ENCODE measurements around the gene STYK1. TPM values are rescaled to one million over a fixed set of nuclear protein-coding genes. Genes with fewer than 3 reads are reported as not detected.

STYK1 gene
- total and polyA plus RNA-seq, 10 of the 15 experiments (the other 5 are each of a cell fraction or from before 2014, with no cell fraction given), result 0.62 to 1.2 (median 0.82) TPM; not detected in 1

DNA sequence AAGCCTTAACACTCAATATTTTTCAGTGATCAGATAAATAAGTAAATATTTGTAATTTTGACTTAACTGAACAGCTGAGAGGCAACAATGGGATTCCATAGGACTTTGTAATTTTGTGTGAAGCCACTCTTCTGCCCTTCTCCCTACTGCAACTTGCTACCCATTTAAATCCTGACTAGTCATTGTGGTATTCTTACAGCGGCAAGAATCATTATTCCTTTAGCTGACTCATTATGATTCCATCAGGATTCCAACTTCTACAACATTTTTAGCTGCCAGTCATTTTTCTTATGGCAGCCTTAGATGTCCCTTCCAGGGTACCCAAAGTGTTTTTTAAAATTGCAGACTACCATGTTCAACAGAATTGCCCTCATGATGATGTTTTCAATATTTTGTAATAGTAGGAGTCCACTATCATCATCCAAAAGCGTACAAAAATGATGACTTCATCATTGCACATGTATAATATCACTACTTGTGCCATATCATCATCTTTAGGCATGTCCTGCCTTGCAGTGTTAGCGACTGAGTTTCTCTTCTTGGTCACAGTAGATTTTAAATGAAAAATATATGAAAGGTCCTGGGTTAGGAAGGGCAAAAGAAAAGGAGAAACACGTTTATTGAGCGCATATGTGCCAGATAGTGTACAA is 55.4 kb downstream of the STYK1 start (continued):
- TF ChIP-seq, protein P1, sequence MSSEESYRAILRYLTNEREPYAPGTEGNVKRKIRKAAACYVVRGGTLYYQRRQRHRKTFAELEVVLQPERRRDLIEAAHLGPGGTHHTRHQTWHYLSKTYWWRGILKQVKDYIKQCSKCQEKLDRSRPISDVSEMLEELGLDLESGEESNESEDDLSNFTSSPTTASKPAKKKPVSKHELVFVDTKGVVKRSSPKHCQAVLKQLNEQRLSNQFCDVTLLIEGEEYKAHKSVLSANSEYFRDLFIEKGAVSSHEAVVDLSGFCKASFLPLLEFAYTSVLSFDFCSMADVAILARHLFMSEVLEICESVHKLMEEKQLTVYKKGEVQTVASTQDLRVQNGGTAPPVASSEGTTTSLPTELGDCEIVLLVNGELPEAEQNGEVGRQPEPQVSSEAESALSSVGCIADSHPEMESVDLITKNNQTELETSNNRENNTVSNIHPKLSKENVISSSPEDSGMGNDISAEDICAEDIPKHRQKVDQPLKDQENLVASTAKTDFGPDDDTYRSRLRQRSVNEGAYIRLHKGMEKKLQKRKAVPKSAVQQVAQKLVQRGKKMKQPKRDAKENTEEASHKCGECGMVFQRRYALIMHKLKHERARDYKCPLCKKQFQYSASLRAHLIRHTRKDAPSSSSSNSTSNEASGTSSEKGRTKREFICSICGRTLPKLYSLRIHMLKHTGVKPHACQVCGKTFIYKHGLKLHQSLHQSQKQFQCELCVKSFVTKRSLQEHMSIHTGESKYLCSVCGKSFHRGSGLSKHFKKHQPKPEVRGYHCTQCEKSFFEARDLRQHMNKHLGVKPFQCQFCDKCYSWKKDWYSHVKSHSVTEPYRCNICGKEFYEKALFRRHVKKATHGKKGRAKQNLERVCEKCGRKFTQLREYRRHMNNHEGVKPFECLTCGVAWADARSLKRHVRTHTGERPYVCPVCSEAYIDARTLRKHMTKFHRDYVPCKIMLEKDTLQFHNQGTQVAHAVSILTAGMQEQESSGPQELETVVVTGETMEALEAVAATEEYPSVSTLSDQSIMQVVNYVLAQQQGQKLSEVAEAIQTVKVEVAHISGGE (CRISPR knock-in tag; IDR thresholded peaks at IDR 0.05), result no peak
- no peak for TF ChIP-seq MEF2A (IDR thresholded peaks at IDR 0.05; ENCODE audit: insufficient read depth, low read depth, low read length)
- no peak for TF ChIP-seq TAF1 (IDR thresholded peaks at IDR 0.05; ENCODE audit: borderline replicate concordance, low read depth, low read length)
- no peak for TF ChIP-seq KLF5 (IDR thresholded peaks at IDR 0.05; ENCODE audit: partially characterized antibody)

DNA sequence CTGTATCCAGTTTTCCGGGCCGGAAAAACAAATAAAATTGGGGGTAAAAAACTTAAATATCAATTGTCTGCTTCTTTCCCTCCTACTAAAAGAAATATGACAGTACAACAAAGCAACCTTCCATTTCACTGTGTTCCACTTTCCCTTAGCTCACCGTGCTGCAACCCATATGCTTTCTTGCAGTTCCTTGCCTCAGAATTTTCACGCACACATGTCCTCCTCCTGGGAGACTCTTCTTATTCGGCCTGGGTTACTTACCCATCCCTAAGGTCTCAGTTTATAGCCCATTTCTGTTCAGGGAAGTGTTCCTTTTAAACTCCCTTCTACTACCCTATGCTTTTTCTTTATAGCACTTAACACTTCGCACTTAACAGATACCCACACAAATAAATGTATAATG is 56.0 kb downstream of the STYK1 start:
- in situ Hi-C loops (cut with MboI) (no loop called here), intact Hi-C loops (cut with micrococcal nuclease; ENCODE audit: unreplicated experiment) (no loop called here)
- WGBS (ENCODE audit: insufficient coverage, insufficient replicate concordance, low lambda C conversion rate, missing lambda C conversion rate), result 70% methylated on average over 6 of the region's 6 CpGs
- no TSS peak for BruUV-seq (replicated peaks)
- RAD21 ChIA-PET (ENCODE audit: unreplicated experiment), result no interaction called here
- SMC1A ChIA-PET (ENCODE audit: uncharacterized antibody, unreplicated experiment), result interaction anchor here (0.7 kb wide), 1 partner anchor 14 kb away, joined by 3 read pairs; no protein-coding TSS in a partner anchor
- POLR2A ChIA-PET, result interaction anchor here (0.6 kb wide), 1 partner anchor 402 kb away, joined by 3 read pairs; no protein-coding TSS in a partner anchor
- no peak for FAIRE-seq
- no peak for ATAC-seq
- Histone ChIP-seq H3K4me1 (ENCODE audit: control insufficient read depth, insufficient read depth, low read length) (no peaks in the 10 kb centered on the region), H3K79me2 (ENCODE audit: control insufficient read depth, insufficient read depth, low read length) (peaks cover 9% of the 10 kb centered on the region), H3K4me2 (ENCODE audit: control insufficient read depth, insufficient read depth) (no peak overlapping the region), H2AFZ (ENCODE audit: control insufficient read depth, low read depth, low read length) (no peak overlapping the region), H3K27ac (ENCODE audit: control insufficient read depth, insufficient read depth) (no peak overlapping the region), H4K20me1 (ENCODE audit: control insufficient read depth, insufficient read depth) (no peaks in the 10 kb centered on the region), H3K9ac (ENCODE audit: control insufficient read depth, insufficient read depth, low read length) (no peak overlapping the region), H3K4me3 (no peak overlapping the region), H3K27me3 (replicated peaks in 1 of 2; ENCODE audit: control insufficient read depth in 2 of 2, insufficient read depth in 2 of 2, low read length in 1 of 2) (no peaks in the 10 kb centered on the region), H3K9me3 (replicated peaks; ENCODE audit: control insufficient read depth, insufficient read depth, low read length) (no peaks in the 10 kb centered on the region; the same call in 2 of the 3 replicates), H3K36me3 (ENCODE audit: control insufficient read depth in 2 of 2, insufficient read depth in 2 of 2, low read length in 1 of 2) (no peaks in the 10 kb centered on the region)
- CTCF ChIA-PET, result no interaction called here
- no peak for DNase-seq (ENCODE audit: low read depth, low spot score)
- TF ChIP-seq HDGF (IDR thresholded peaks at IDR 0.05), result no peak
- no peak for TF ChIP-seq NFIC (IDR thresholded peaks at IDR 0.05; ENCODE audit: low read depth, low read length)
- no peak for TF ChIP-seq ZNF384 (IDR thresholded peaks at IDR 0.05; ENCODE audit: borderline replicate concordance, low read depth, low read length)
- TF ChIP-seq, protein P2, sequence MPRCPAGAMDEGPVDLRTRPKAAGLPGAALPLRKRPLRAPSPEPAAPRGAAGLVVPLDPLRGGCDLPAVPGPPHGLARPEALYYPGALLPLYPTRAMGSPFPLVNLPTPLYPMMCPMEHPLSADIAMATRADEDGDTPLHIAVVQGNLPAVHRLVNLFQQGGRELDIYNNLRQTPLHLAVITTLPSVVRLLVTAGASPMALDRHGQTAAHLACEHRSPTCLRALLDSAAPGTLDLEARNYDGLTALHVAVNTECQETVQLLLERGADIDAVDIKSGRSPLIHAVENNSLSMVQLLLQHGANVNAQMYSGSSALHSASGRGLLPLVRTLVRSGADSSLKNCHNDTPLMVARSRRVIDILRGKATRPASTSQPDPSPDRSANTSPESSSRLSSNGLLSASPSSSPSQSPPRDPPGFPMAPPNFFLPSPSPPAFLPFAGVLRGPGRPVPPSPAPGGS (IDR thresholded peaks at IDR 0.05; ENCODE audit: borderline replicate concordance, insufficient read depth, low read depth, low read length, poor library complexity, severe bottlenecking), result no peak
- TF ChIP-seq, protein P1 (CRISPR knock-in tag; IDR thresholded peaks at IDR 0.05), result no peak
- TF ChIP-seq, protein P3, sequence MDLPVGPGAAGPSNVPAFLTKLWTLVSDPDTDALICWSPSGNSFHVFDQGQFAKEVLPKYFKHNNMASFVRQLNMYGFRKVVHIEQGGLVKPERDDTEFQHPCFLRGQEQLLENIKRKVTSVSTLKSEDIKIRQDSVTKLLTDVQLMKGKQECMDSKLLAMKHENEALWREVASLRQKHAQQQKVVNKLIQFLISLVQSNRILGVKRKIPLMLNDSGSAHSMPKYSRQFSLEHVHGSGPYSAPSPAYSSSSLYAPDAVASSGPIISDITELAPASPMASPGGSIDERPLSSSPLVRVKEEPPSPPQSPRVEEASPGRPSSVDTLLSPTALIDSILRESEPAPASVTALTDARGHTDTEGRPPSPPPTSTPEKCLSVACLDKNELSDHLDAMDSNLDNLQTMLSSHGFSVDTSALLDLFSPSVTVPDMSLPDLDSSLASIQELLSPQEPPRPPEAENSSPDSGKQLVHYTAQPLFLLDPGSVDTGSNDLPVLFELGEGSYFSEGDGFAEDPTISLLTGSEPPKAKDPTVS (IDR thresholded peaks at IDR 0.05; ENCODE audit: low read depth, low read length), result no peak

All from GM12878 (cell line).